Type B pancreatic cell (in vitro differentiated cells): Measurements from ENCODE around the gene UPK1A. TPM values are rescaled to one million over a fixed set of nuclear protein-coding genes. Genes with fewer than 3 reads are reported as not detected.
A peak's percentile ranks its signal among the peaks of the same experiment; 100 is the strongest.

Experiments
- DNase-seq: peaks from one replicate; pipeline ENCODE4 v3.0.0; 2021; ENCODE audit warnings: mixed read lengths; ENCODE audit not compliant: unreplicated experiment; ENCODE audit errors: extremely low spot score
- H3K27ac Mint-ChIP-seq: 2 replicates; pipeline ENCODE4 v1.8.0; 2021; ENCODE audit warnings: mild to moderate bottlenecking, mixed read lengths
- H3K27me3 Mint-ChIP-seq: 2 replicates; pipeline ENCODE4 v1.8.0; 2021; ENCODE audit warnings: mixed read lengths
- H3K36me3 Mint-ChIP-seq: 2 replicates; pipeline ENCODE4 v1.8.0; 2021; ENCODE audit warnings: mixed read lengths
- H3K4me1 Mint-ChIP-seq: one replicate; pipeline ENCODE4 v1.8.0; 2021; ENCODE audit warnings: mixed read lengths; ENCODE audit not compliant: unreplicated experiment
- H3K4me3 Mint-ChIP-seq: 2 replicates; pipeline ENCODE4 v1.8.0; 2021; ENCODE audit warnings: mild to moderate bottlenecking, mixed read lengths
- H3K9me3 Mint-ChIP-seq: 2 replicates; pipeline ENCODE4 v1.8.0; 2021; ENCODE audit warnings: mixed read lengths
- total RNA-seq: library from RNA; stranded (reverse); gene quantifications from 2 replicates; pipeline ENCODE4 v1.2.1, GENCODE V29; 2021; ENCODE audit warnings: low replicate concordance
- TF ChIP-seq, protein P1 (sequence below): fragments of 200-600 bp; sonication (generic); conservative IDR thresholded peaks from 2 replicates; pipeline ENCODE4 v1.5.0; 2021; ENCODE audit warnings: antibody characterized with exemption, mild to moderate bottlenecking

UPK1A gene
- total RNA-seq, 1 donor from 2014 or later: 4.4 TPM

DNA sequence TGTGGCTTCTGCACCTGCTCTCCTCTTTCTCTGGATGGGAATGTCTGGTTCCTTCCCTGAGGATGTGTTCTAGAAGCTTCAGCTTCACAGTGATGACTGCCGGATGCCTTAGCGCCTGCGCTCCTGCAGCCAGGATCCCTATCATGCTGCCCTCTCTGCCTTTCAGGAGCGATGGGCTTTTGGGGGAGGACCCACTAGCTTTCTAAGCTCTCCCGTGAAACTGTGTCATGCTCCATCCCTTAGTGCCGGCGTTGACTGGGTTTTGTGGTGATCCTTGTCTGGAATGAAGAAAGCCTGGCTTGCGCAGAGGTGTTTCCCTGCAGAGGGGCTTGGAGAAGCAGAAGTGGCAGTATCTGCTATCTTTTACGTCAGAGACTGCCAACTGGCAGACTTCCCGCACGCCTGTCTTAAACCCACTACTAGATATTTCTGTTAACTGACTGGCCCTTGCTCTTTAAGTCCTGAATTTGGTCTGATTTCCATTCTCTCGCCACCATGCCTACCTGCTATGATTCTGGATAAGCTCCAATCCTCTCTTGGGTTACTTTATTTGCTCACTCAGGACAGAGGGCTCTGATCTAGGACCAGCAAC is 47.7 kb downstream of the UPK1A start:
- TF ChIP-seq, protein P1, sequence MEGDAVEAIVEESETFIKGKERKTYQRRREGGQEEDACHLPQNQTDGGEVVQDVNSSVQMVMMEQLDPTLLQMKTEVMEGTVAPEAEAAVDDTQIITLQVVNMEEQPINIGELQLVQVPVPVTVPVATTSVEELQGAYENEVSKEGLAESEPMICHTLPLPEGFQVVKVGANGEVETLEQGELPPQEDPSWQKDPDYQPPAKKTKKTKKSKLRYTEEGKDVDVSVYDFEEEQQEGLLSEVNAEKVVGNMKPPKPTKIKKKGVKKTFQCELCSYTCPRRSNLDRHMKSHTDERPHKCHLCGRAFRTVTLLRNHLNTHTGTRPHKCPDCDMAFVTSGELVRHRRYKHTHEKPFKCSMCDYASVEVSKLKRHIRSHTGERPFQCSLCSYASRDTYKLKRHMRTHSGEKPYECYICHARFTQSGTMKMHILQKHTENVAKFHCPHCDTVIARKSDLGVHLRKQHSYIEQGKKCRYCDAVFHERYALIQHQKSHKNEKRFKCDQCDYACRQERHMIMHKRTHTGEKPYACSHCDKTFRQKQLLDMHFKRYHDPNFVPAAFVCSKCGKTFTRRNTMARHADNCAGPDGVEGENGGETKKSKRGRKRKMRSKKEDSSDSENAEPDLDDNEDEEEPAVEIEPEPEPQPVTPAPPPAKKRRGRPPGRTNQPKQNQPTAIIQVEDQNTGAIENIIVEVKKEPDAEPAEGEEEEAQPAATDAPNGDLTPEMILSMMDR: no peak
- Mint-ChIP-seq H3K4me3 (no peak overlapping the region), H3K9me3 (no peaks in the 10 kb centered on the region), H3K27ac (no peak overlapping the region), H3K4me1 (peaks cover 9% of the 10 kb centered on the region), H3K36me3 (no peaks in the 10 kb centered on the region), H3K27me3 (no peaks in the 10 kb centered on the region)
- no peak for DNase-seq

DNA sequence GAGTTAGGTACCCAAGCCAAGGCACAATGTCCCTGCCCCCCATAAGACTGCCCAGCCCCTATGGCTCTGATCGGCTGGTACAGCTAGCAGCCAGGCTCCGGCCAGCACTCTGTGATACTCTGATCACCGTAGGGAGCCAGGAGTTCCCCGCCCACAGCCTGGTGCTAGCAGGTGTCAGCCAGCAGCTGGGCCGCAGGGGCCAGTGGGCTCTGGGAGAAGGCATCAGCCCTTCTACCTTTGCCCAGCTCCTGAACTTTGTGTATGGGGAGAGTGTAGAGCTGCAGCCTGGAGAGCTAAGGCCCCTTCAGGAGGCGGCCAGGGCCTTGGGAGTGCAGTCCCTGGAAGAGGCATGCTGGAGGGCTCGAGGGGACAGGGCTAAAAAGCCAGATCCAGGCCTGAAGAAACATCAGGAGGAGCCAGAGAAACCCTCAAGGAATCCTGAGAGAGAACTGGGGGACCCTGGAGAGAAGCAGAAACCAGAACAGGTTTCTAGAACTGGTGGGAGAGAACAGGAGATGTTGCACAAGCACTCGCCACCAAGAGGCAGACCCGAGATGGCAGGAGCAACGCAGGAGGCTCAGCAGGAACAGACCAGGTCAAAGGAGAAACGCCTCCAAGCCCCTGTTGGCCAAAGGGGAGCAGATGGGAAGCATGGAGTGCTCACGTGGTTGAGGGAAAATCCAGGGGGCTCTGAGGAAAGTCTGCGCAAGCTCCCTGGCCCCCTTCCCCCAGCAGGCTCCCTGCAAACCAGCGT is 48.5 kb downstream of the UPK1A start:
- peak overlapping the region; percentile 23 for H3K27ac Mint-ChIP-seq
- H3K9me3 Mint-ChIP-seq: no peaks in the 10 kb centered on the region
- TF ChIP-seq, protein P1: peak; percentile 28
- H3K4me3 Mint-ChIP-seq: peak overlapping the region; percentile 76
- H3K27me3 Mint-ChIP-seq: no peaks in the 10 kb centered on the region
- no peak for DNase-seq
- H3K36me3 Mint-ChIP-seq: no peaks in the 10 kb centered on the region
- peaks cover 13% of the 10 kb centered on the region for H3K4me1 Mint-ChIP-seq

DNA sequence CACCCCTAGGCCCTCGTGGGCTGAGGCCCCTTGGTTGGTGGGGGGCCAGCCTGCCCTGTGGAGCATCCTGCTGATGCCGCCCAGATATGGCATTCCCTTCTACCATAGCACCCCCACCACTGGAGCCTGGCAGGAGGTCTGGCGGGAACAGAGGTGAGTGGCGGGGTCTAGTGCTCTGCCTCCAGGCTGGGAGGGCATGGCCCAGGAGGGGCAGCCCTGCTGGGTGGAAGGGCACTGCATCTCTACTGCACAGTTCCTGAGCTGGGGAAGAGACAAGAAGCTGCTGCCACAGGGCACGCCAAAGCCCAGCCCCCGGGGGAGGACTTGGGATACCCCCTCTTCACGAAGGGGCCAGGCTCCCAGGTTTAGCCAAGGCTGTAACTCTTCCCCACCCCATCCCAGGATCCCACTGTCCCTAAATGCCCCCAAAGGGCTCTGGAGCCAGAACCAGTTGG is 49.1 kb downstream of the UPK1A start:
- no peak overlapping the region for H3K27ac Mint-ChIP-seq
- TF ChIP-seq, protein P1: no peak
- peaks cover 13% of the 10 kb centered on the region for H3K4me1 Mint-ChIP-seq
- no peak for DNase-seq
- H3K4me3 Mint-ChIP-seq: peak overlapping the region; percentile 93
- no peaks in the 10 kb centered on the region for H3K9me3 Mint-ChIP-seq
- no peaks in the 10 kb centered on the region for H3K36me3 Mint-ChIP-seq
- no peaks in the 10 kb centered on the region for H3K27me3 Mint-ChIP-seq

DNA sequence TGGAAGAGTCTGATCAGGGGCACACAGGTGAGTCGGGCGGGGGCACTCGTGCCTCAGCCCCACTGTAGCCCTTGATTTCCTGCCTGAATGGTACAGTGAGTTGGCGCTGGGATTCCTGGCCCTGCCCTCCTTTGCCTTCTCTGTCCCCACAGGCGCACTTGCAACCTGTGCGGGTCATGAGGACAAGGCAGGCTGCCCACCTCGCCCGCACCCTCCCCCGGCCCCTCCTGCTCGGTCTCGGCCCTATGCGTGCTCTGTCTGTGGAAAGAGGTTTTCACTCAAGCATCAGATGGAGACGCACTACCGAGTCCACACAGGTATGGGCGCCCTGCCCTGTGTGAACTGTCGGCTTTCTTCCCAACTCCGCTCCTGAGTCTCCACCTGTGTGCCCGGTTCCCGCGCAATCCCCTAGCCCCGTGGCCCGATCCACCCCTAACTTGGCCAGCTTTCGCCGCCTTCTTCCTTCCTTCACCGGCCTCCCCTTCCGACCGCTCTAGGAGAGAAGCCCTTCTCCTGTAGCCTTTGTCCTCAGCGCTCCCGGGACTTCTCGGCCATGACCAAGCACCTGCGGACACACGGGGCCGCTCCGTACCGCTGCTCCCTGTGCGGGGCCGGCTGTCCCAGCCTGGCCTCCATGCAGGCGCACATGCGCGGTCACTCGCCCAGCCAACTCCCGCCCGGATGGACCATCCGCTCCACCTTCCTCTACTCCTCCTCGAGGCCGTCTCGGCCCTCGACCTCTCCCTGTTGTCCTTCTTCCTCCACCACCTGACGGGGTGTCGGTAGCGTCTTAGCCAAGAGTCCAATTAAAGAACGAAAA is 49.9 kb downstream of the UPK1A start:
- Mint-ChIP-seq H3K27me3 (no peaks in the 10 kb centered on the region), H3K9me3 (no peaks in the 10 kb centered on the region), H3K36me3 (no peaks in the 10 kb centered on the region), H3K4me1 (peaks cover 13% of the 10 kb centered on the region), H3K4me3 (peak overlapping the region; percentile 93), H3K27ac (peak overlapping the region; percentile 86)
- TF ChIP-seq, protein P1: no peak
- no peak for DNase-seq

DNA sequence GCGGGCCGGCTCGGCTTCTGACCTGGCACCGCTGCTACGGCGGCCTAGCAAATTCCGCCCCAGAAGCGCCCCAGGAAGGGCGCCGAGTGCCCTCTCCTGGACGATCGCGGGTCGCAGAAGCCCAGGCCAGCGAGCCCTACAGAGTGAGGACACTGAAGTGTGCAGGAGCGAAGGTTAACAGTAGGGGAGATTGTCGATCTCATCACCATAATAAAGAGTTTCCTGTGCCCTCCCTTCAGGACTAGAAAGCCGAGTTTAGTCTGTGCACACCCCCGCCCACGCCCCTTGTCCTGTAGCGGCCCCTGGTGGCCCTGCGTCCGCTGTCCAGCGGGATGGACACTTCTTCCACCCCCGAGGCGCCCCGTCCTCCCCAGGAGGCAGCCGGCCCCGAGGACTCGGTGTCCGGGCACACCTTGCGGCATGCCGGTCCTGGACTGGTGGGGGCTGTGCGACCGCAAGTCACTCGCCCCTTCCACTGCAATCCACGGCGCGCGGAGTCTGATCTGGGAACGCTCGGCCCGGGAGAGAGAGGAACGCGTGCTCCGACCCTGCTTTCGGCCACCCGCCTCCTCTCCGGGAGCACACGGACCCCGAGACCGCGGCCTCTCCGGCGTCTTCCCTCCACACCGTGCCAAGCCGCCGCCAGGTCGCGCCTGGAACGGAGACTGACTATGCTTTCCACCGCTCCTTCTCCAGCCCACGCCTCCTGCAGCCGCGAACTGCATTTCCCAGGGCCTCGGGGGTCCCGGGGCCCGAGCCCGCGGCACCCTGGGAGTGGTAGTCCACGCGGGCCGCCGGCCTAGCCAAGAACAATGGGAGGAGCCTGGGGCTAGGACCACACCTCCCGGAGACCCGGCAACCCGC is 50.7 kb downstream of the UPK1A start:
- Mint-ChIP-seq H3K4me3 (peak overlapping the region; percentile 93), H3K27me3 (no peaks in the 10 kb centered on the region), H3K9me3 (no peaks in the 10 kb centered on the region), H3K27ac (peak overlapping the region; percentile 86), H3K36me3 (no peaks in the 10 kb centered on the region), H3K4me1 (peaks cover 13% of the 10 kb centered on the region)
- peak; percentile 90 for DNase-seq
- TF ChIP-seq, protein P1: peak; percentile 93
